K562 treated with DMSO at 1 percent for 48 hours (cell line): ENCODE data around the gene WLS. TPM values are rescaled to one million over a fixed set of nuclear protein-coding genes. Genes with fewer than 3 reads are reported as not detected.

Source experiments
- total RNA-seq: library from RNA; unstranded; fragments of 300-600 nt; gene quantifications from 2 replicates; pipeline ENCODE4 v1.2.3, GENCODE V29; 2022; ENCODE audit warnings: low replicate concordance; ENCODE audit errors: extremely low read depth

Gene WLS
- not detected in 2 replicates for total RNA-seq

GRCh38 chr1:68232289-68233148, at the start of gene WLS:
Gene WLS, minus strand, starts transcription at chr1:68232523. Its CDS starts 224 bp downstream, at chr1:68232299.

Other genes starting within 250 kb of the WLS start
- not detected in 2 replicates for gene DIRAS3, start 181.9 kb downstream of the WLS start, total RNA-seq
- gene RPE65, start 217.4 kb upstream of the WLS start, total RNA-seq: not detected in 2 replicates